Activated CD4-positive, alpha-beta T cell treated with anti-CD3 and anti-CD28 coated beads, Interleukin-2, amount 50 U/mL, for 16 hours (primary cell): ENCODE results near the gene UBASH3A.
A peak's percentile ranks its signal among the peaks of the same experiment; 100 is the strongest.
"Not testable (repeated sequence)": the region's sequence is repeated elsewhere in the genome, so short reads cannot be mapped to it uniquely, and the experiment has no call there.

Experiments
- DNase-seq: peaks from one replicate; pipeline ENCODE4 v3.0.0-alpha.2; 2020

Gene UBASH3A

DNA sequence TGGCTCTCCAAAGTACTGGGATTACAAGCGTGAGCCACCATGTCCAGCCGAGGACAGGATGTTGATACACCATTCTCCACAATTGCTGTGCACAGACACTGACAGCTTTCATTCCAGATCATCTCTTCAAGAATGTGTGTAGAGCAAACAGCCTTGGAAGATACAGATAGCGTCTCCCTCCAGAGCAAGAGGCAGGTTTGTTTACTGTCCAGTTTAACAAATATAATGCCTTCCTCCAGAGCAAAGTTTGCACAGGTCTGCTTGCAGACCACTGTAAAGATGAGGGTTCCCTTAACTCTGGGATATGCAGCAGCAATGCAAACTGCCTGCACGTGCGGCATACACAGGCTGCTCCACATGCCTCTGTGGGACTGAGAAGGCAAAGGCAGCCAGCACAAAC, 12.4 kb upstream of the UBASH3A start:
- no peak for DNase-seq

DNA sequence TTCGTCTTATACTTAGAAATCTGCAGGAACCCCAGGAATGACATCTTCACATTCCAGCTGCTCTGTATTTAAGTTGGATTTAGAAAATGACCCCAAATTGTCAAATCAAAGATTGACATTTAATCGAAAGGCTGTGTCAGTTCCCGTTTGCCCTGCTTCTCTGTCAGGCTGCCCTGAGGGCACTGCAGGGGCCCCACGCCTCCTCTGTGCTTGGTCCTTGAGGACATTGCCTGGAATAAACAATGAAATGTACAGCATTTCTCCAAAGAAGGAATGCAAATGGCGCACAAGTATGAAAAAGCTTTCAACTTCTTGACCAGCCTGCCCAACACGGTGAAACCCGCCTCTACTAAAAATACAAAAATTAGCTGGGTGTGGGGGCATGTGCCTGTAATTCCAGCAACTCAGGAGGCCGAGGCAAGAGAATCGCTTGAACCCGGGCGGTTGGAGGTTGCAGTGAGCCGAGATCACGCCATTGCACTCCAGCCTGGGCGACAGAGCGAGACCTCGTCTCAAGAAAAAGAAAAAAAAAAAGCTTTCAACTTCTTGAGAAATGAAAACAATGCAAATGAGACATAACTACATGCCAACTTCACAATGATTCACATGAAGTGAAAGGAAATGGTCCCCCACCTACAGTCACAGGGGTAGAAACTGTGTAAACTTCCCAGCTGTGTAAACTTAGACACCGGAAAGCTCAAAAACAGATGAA, 10.8 kb upstream of the UBASH3A start:
- no peak for DNase-seq

DNA sequence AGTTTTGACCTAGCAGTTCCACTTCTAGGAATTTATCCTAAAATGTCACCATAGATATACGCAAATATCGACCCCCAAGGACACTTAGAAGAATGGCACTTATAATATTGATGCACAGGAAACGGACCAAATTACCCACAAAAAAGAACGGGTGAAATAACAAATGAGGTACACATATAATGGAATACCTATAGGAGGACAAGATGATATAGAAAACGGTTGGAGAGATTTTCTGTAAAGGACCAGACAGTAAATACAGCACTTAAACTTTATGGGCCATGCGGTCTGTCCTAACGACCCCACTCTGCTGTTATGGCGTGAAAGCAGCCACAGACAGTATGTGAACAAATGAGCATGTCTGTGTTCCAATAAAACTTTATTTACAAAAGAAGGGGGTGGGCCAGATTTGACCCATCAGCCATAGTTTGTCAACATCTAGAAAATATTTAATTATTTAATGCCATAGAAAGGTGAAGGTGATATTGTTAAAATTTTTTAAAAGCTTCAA, 10.2 kb upstream of the UBASH3A start:
- no peak for DNase-seq

DNA sequence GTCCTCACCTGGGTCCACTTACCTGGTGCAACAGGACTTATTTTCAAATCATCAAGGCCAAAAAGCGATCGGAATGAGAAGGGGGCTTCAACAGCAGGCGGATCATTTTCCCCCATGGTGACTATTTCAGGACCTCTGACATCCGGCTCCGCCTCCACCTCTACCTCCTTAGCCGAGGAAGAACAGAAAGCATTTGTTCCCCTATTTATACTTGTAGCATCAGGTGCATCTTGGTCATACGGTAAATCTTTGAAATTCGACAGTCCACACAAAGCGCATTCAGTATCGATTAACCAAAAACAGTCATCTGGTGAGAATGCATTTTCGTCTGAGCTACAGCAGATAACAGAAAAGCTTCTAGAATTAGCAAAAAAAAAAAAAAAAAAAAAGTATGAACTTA, 8.4 kb upstream of the UBASH3A start:
- no peak for DNase-seq

DNA sequence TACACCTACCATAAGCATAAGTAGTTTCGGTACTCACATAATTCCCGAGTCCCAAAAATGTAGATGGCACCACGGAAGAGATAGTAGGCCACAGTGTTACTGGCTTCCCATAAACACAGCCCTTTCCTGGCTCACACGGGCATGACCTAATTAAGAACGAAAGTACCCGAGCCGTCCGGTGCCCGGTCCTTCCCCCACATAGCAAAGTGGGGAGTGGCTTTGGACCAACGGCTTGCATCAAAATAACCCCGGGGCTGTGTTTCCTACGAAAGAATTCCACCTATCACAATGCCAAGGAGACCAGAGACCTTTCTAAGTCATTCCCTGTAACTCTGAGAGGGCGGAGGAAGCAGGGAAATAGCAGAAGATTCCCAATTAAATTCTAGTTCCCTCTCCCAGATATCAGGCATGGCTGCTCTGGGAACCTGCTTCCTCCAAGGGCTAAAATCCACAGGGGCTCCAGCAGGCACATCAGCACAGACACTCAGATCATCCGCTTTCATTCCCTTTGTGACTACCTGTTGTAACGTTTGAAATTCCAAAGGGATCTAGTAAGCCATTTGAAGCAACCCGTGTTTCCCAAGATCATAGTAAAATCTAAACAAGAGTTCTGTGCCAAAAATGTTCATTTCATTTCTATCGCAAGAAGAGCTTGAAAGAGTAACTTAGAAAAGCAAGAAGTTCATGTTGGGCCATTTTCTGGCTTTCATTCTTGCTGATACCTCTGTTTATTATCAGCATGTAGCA, 7.6 kb upstream of the UBASH3A start, which contains the start of gene TMPRSS3:
Gene TMPRSS3 (minus strand): TSS at position 148 of the 747 bp plus-strand sequence. CDS start 635 bp downstream, outside the sequence.
- DNase-seq: no peak

DNA sequence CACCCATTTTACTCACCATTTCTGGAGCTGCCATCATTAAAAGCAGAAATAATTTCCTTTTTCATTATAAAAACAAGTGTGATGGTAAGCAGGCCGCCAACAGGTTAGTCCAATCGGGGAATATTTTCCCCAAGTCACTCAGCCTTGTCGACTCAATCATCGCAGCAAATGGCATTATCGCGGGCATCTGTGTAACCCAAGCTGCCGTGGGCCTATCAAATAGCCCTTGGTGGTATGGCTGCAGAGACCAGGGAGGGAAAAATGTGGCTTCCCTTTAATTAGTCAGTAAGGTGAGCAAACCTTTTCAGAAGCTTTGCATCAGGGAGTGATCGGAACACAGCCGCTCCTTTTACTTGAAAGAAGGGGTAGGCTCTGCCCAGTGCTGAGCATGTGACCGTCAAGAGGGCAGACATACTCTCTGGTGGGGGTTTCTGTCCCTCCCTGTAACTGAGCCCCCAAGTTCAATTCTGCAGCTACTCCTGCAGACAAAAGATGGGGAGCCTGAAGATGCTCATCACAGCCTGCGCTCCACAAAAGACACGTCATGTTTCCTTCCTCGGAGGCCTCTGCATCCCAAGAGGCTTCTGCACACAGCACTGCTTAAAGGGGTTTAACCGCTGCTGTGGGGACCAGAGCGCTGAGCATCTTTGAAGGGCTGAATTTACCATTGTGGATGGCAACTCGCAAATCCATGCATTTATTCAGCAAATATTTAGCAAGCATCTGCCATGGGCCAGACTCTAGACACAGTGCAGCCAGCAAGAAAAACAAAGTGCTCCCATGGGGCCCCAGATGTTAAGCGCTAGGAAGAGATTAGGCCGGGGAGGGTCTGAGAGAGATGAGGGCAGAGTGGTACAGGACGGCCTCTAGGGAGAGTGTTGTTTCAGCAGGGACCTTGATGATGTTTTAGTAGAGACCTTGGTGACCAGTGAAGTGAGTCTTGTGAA, 6.6 kb upstream of the UBASH3A start:
- DNase-seq: no peak

DNA sequence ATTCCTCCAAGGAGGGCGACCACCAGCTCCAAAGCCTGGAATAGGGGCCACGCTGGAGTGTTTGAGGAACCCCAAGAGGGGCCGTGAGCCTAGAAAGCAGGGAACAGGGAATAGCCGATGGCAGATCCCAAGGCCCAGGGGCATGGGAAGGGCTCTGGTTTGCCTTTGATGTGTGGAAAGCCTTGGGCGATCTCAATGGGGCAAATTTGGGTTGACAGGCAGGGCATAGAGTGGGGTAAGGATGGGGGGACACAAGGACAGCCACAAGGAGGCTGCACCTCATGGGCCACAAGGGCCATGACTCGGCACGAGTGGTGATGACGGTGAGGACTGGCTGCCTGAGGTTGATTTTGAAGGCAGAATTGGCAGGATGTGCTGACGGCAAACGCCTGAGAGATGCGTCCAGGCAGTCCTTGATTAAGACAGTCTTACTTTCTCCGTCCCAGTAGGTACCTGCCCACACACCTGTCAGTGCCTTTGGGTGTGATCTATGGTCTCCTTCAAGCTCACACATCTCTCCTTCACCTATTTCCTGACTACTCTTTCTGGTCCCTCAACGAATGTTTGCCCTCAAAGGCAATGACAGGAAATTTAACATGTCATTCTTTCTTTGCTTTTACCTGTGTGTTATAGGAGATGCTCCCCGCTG, 5.8 kb upstream of the UBASH3A start:
- DNase-seq: no peak

DNA sequence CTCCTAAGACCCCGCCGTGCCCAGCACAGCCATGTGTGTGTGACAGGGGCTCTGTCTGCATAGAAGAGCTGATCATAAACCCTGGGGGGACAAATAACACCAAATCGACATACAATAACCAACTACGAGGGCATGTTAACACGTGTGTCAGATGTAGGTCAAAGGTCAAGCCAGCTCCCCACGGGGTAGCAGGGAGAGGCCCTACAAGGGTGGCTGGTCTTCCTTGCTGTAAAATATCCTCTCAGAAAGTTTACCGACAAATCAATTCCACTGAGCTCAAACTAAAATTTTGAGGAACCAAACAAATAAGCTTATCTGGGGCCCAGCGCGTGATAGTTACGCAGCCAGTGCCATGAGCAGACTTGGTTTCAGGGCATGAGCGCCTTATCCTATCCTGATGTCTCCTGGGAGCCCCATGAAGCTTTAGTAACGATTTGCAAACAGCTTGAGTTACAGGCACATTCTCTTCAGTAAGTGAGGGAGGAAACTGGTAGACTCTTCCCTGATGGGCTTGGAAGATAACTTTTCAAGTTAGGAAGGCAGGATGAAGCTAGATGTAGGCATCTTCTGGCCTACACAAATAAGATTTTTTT, 5.2 kb upstream of the UBASH3A start:
- DNase-seq: no peak

DNA sequence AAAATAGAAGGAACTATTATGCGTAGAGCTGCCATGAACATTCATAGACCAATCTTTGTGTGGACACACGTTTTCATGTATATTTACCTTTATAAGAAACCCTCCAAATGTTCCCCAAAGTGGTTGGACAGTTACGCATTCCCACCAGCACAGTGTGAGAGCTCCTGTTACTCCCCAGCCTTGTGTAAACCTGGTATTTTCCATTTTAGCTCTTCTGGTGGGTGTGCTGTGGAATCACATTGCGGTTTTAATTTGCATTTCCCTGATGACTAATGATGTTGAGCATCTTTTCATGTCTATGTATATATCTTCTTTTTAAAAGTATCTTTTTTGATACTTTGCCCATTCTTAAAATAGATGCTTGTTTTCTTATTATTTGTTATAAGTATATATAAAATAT, 3.2 kb upstream of the UBASH3A start:
- DNase-seq: peak; percentile 48

DNA sequence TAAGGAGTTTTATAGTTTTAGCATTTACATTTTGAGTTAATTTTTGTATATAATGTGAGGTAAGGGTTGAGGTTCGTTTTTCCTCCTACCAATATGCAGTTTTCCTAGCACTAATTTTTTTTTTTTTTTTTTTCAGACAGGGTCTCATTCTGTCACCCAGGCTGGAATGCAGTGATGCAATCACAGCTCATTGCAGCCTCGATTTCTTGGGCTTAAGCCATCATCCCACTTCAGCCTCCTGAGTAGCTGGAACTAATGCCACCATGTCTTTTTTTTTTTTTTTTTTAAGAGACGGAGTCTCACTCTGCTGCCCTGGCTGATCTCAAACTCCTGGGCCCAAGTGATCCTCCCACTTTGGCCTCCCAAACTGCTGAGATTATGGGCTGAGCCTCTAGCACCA, 2.5 kb upstream of the UBASH3A start:
- DNase-seq: no peak

DNA sequence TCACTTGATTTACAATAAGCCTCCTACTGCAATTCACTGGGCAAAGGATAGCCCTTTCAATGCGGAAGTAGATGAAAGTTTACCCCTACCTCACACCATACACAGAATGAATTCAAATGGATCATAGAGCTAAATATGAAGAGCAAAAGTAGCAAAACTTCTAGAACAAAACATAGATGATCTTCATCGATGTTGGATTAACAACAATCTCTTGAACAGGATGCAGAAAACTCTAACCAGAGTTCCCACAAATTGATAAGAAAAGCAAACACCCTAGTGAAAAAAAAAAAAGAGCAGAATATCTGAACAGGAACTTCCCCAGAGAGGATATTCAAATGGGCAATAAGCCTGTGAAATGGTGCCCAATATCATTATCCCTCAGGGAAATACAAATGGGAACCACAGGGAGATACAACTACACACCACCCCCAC, 1.9 kb upstream of the UBASH3A start:
- no peak for DNase-seq

DNA sequence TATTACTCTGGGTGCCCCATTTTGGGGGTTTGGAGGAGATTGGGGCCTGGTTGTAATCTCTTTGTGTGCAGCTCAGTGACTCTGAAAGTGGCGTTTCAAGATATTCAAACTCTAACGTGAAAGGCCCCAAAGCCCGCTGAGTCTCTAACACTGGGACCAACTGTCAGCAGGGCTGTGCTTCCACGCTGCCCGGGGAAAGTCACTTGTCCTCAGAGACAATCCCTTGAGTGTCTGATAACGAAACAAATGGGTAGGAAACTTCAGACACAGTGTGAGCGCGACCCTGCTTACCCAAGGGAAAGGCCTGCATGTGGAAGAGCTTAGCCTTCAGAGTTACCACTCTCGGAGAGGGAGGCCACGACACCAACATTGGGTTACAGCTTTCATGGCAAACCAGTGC, 837 bp downstream of the UBASH3A start:
- peak; percentile 55 for DNase-seq

DNA sequence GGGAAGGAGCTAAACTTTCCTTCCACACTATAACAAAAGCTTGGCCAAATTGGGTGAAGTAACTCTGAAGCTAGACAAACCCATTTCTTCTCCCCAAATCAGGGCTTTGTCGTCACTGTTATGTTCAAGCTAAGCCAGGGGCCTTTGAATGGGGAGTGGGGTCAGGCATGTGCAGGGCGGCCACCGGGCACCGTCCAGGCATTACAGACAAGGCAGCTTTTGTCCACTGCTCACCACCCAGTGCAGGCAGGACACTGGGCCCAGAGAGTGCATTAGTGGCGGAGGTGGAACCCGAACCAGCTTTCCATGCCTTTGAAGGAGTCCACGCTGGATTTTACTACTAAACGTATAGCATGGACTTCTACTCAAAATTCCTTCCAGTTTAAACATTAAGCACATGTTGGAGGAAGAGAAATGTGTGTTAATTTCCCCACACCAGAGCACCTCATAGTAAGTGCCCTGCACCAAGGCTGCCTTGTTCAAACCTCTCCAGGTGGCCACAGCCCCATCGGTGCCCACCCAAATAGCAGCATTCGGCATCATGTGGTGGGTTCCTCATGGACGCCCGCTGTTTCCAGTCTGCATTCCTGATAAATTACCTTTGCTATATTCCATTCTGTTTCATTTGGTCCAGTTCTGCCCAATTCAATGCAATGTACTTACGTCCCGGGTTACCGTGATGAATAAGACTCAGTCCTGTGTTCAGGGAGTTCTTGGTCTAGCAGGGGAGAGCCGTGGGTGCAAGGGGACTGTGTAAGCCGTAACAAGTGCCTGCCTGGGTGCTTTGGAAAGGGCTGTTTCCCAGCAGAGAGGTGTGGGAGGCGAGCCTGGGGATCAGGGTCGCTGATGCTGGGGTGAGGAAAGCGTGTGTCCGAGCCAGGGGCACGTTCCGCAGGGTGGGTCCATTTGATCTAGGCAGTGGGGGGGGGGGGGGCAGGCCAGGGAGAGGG, 1.6 kb downstream of the UBASH3A start:
- DNase-seq: no peak

DNA sequence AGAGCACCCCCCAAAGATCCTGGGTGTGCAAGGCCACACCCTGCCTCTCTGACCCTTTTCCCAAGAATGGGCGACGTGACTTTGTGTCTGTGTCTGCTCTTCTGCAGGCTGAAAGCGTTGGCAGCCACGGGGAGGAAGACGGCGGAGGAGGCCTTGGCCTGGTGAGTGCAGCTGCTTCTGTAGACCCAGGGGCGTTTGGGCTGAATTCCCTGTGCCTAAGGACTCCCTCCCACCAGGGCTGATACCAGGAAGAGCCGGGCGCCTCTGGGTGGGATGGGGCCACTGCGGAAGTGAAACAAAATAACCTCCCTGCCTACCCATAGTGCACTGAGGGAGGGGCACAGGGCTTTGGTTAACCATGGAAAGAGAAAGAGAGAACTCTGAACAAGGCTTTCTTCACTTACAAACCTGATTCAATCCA, 2.5 kb downstream of the UBASH3A start:
- DNase-seq: peak; percentile 81

DNA sequence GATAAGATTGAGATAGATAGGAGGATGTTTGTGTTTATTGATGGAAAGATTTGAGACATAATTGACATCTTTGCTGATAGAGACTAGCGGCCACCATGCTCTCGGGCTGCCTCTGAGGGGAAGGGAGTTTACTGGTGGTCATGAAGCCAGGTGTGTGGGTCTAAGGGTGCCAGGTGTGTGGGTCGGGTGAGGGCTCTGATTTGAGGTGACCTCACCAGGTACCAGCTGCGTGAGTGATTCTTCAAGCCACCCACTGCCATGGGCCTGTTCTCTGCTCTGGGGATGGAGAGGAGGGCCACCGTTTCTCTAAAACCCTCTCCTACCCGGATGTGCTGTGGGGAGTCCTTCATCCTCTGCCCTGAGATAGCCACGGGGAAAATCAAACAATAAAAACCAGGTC, 3.2 kb downstream of the UBASH3A start:
- no peak for DNase-seq

DNA sequence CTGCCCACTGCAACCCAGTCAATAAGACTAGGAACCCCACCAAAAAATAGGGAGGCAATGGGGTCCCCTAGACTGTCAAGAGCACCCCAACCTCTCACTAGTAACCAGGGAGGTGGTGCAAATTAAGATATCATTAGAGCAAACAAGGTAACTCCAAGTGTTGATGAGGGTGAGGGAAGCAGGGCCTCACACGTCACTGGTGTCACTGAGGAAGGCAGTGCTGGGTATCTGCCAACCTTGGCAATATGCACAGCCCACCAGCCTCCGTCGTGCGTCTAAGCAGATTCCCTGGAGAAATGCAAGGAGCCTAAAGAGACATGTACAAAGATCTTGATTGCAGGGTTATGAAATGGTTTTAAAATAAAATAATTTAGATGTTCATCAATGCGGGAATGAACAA, 3.8 kb downstream of the UBASH3A start:
- no peak for DNase-seq

DNA sequence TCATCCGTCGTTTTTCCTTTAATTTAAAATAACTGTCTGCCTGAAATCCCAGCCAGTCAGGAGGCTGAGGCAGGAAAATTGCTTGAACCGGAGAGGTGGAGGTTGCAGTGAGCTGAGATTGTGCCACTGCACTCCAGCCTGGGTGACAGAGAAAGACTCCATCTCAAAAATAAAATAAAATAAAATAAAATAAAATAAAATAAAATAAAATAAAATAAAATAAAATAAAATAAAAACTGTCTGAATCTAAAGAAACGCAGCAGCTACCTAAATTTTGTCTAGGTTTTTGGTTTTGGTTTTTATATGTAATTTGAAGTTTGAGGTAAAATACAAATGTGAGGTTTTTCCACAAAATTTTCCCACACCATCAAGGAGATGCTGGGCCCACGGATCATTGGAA, 5.0 kb downstream of the UBASH3A start:
- DNase-seq: not testable (repeated sequence)

DNA sequence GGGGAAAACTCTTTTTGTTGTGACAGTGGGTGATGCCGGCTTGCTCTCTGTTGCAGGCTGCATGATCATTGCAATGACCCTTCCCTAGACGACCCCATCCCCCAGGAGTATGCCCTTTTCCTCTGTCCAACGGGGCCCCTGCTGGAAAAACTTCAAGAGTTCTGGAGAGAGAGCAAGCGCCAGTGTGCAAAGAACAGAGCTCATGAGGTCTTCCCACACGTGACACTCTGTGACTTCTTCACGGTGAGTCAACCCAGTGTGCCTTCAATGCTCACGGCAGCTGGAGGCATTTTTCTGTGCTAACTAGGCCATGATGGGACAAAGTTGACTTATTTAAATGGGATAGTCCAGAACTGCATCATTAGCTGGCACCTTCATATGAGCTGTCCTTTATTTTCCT, 5.7 kb downstream of the UBASH3A start:
- no peak for DNase-seq

DNA sequence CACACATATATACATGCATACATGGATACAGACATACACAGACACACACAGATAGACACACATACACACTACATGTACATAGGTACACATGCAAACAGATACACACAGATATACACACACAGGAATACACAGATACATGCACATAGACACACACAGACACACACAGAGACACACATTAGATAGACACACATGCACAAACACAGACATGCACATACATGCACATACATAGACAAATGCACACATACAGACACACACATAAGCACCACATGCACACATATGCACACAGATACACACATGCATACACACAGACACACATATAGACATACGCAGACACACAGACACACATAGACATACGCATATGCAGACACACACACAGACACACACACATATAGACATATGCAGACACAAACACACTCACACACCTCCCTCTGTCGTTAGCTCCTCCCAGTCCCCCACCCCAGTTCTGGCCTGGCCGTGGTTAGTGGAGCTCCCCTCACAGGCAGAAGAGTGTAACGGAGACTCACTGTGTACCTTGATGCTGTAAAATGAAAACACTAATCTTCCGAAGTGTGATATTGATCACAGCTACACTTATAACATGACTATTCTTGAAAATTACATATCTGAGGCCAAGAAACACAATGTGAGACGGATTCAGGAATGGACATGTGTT, 7.6 kb downstream of the UBASH3A start:
- DNase-seq: no peak

DNA sequence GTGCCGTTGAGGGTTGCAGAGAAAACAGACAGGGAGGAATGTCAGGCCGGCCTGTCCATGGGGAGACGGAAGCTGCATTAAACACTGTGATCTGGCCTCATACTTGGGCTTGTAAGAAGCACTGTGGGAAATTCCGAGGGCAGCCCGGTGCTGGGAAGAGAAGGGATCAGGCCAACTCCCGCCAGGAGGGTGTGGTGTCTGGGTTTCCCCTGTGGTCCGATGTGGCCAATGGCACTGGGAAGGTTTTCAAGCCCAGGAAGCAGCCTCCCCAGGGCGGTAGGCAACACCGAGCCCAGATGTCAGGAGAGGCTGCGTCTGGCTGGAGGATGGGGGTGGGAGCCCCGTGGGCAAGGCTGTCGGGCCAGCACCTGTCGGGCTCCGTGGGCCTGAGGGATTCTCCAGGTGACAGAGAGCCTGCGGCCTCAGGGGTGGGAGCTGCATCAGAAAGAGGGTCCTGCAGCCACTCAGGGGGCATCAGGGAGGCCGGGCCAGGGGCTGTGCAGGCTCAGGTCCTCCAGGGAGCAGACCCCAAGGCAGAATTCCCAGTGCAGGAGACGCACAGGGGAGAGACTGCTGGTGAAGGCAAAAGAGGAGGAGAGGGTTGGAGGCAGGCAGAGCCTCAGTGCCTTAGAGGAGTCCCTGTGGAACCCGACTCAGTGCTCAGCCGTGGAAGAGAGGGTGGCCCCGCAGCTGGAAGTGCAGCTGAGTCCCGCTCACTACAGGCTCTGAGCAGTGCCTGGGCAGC, 8.4 kb downstream of the UBASH3A start:
- no peak for DNase-seq
